NCI-H524 treated with DMSO at 0.1 percent for 48 hours (cell line): Measurements from ENCODE around the gene HSD17B3.
"Not testable (repeated sequence)": the region's sequence is repeated elsewhere in the genome, so short reads cannot be mapped to it uniquely, and the experiment has no call there.

Experiments used
- DNase-seq: peaks from one replicate; lab custom pipeline; 2025; lab: John Stamatoyannopoulos, UW

The HSD17B3 gene

DNA sequence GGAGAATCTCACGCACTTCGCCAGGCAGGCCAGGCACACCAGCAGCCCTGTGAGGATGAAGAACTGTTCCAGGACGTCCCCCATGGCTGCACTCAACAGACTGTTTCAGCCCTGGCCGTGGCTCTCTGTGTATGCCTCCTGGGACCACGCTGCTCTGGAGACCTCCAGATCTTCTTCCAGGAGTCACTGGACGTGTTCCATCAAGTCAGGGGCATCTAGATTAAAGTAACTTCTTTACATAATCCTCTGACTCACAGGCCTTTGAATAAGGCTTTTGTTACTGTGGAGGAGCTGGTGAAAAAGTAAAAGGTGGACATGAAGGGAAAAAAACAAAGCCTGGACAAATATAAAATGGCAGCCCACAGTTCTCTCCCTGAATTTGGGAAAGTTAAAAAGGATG lies at the start of gene HSD17B3:
Gene HSD17B3 (minus strand): TSS at position 156 of the 400 bp plus-strand sequence. CDS start 72 bp downstream, at position 84.
- DNase-seq, result no peak

DNA sequence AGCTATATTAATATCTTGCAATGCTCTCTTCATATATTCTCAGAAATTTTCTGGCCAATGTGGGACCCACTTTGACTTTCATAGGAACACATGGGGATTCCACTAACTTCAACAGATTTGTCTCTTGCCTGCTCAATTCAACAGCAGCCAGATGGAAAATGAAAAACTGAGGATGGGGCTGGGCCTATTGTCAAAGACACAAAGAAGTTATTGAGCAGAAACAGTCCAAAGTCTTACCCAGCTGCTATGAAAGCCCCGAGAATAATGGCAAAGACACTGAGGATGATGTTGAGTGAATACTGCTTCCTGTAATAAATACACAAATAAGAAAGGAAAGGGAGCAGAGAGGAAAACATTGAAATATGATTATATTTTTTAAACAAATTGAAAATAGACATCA lies 48.9 kb upstream of the HSD17B3 start:
- no peak for DNase-seq

DNA sequence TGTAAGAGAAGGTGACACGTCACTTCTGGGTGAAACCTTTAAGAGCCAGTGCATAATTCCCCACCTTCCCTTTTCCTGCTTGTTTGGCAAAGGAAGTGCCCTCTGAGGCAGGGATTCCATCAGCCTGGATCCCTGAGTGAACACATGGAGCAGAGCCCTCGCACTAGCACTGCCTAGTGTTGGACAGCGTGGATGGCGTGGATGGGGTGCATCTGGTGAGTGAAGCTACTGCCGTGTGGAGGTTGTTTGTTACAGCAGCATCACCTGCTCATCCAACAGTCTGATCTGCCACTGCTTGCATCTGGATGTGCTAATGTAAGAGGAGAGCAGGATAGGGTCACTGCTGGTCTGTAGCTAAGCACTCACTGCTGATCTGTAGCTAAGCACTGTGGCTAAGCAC lies 46.3 kb upstream of the HSD17B3 start:
- DNase-seq, result no peak

DNA sequence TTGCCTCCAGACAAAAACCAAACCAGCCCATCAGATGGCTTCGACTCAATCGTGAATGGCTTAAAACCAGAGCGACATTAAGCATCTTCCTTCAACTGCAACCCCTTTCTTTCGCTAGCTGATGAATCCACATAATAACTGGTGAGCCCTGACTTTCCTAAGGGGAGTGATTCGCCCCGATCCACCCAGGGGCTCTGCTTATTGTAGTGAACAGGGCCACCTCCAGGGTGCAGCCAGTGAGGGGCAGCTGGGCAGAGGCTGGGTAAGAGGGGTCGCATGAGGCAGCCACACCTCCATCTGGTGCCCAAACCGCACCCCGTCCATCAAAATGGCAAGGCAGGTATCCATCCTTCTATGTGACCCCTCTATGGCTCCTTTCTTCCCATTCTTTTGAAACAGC lies 43.6 kb upstream of the HSD17B3 start:
- no peak for DNase-seq

DNA sequence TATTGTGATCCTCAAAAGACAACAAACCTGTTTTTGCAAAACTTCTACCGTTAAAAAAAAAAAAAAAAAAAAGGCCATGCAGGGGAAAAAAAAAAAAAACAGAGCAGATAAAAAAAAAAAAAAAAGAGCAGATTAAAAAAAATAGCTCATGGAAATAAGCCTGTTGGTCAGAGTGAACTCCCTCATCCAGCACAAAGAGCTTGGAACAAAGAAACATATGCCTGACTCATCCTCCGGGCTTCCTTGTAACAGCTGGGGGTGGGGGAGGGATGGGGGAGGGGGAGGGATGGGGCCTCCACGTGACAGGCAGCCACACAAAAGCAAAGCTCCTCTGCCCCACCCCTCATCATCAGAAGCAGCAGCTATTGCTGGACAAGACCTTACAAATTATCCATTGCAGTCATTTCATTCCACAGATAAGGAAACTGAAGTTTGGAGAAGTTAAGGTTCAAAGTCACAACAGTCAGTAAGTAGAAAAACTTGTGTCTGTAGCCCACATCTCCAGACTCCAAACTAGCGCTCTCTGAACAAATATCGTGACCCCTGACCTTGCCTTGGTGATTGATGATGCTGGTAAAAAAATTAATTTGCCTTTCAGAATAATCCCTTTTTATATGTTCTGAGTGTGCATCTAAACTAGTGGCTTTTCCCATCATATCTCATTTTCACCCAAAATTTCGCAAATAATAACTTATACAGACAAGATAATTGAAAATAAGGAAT lies 42.6 kb upstream of the HSD17B3 start:
- DNase-seq, result no peak

DNA sequence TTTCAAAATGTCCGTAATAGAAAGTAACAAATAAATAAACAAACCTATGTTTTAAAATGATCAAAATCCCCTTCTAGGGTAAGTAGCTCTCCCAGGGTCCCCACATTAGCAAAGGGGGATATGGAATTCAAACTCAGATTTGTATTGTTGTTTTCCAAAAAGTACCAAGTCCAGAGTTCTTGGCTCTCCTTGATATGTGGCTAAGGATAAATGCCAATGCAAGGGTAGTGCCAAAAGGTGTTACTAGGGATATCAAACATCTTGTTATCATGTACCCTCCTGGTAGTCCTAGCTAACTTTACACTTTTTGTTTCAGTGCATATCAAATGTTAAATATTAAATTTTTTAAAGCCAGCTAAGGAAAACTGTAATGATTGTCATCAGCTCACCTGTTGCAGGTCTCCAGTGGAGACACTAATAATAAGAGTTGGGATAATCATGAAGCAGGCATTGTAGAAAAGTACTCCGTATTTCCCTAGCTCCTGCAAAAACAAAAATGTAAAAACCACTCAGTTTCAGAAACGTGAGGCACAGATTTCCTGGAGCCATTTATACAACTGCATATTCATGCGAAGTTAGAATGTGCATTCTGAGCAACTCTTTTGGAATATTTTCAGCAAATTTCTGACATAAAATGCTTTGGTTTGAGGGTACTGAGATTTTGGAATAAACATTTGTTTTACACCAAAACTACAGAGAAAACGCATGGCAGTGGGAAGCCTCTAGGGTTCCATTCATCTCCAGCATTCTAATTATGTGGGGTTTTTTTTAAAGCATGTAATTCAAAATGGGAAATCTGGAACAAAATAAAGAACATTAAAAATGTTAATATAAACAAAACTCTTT lies 41.8 kb upstream of the HSD17B3 start:
- DNase-seq, result no peak

DNA sequence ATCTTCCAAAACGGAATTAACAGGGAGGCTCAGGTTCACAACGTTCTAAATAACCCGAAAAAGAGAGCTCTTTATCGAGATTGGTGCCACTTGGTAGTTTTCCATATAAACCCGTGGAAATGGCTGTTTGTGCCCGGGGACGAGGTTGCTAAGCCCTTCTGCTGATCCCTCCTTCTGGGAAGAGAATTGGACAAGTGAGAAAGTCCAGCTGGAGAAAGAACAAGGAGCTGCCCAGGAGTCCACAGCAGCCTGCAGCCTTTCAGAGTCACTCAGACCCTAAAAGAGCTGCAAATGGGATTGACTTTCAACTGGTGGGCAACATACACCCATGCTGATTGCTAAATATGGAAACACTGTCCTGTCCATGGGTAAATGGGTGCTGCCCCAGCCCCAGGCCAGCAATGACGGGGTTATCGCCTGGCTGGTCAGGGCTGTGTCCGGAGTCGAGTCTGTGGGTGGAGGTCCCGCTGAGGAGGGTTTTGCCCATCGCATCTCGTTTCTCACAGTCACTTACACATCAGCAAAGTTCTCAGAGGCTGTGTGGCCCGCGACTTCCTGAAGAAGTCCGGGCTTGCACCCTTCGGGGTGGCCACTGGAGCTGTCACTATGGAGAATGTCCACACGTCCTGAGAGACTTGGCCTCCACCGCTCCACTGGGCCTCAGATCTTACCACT lies 40.7 kb upstream of the HSD17B3 start:
- DNase-seq, result no peak

DNA sequence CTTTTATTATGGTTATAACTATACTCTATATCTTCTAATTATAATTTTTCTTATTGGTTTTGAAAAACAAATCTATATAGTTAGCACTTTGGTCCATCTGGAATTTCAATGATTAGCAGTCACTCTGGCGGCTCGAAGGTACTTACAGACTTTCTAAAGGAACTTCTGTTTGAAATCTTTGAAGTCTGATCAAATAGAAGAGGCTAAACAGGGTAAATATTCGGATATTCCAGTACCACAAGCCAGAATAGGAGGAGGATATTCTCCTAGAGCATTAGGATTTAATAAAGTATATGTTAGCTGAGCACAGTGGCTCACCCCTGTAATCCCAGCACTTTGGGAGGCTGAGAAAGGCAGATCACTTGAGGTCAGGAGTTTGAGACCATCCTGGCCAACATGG lies 38.7 kb upstream of the HSD17B3 start:
- no peak for DNase-seq

DNA sequence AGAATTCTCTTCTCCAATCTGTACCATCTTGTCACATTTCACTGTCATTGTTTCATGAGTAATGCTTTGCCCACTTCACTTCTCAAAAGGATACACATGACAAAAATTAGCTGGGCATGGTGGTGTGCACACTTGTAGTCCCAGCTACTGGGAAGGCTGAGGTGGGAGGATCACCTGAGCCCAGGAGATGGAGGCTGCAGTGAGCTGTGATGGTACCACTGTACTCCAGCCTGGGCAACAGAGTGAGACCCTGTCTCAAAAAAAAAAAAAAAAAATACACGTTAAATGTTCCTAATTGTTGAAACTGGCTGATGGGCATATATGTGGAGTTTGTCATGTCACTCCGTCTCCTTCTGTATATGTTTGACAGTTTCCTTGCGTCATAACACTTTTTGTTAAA lies 36.3 kb upstream of the HSD17B3 start:
- DNase-seq, result no peak

DNA sequence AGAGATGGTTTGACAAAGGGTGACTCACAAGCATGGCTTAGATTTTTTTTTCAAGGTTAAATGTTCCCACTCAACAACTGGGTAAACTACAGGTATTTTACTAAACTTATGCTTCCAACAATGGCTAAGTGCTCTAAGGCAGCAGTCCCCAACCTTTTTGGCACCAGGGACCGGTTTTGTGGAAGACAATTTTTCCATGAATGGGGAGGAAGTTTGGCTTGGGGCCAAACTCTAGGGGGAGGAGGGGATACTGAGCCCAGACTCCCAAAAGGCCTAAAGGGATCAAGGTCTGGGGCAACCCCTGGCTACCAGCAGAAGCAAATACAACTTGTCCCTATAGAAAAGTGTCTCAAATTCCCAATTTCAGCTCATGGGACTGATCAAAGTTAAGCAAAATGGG lies 32.0 kb upstream of the HSD17B3 start:
- DNase-seq, result no peak

DNA sequence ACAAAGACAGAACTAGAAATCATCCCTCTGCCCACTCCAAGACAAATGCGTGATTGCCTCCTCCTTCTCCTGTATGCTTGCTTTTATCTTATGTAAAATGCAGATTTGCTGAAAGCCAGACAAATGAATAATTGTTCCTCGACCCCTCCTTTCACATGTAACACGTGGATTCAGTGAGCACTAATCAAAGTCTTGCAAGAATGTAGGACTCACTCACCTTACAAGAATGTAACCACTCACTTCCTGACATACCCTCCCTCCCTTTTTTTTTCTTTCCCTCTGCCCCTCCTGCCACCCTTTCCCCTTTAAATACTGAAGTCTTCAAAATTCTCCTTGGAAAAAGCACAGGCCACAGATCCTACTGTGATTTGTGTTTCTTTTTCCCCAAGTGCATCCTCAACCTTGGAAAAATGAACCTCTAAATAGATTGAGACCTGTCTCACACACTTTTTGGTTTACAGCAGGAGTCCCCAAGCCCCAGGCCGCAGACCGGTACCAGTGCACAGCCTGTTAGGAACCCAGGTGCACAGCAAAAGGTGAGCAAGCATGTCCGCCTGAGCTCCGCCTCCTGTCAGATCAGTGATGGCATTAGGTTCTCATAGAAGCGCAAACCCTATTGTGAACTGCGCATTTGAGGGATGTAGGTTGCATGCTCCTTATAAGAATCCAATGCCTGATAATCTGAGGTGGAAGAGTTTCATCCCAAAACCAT lies 29.4 kb upstream of the HSD17B3 start:
- no peak for DNase-seq

DNA sequence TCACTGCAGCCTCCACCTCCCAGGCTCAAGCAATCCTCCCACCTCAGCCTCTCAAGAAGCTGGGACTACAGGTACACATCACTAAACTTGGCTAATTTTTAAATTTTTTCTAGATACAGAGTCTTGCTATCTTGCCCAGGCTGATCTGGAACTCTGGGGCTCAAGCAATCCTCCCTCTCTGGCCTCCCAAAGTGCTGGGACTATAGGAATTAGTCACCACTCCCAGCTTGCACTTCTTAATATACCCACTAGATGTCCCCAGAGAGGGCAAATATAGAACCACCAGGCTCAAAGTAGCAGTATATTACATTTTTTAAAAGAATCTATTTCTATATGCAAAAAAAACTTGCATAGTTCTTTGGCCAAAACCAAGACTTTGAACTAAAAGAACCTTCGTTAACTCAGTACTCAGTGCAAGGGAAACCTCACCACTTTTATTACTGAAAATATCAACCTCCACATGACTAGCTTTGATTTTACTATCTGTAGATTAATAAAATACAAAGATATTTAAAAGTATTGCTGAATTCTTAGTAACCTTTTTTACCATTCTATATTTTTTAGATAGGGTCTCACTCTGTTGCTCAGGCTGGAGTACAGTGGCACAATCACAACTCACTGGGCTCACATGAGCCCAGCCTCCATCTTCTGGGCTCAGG lies 25.8 kb upstream of the HSD17B3 start:
- no peak for DNase-seq

DNA sequence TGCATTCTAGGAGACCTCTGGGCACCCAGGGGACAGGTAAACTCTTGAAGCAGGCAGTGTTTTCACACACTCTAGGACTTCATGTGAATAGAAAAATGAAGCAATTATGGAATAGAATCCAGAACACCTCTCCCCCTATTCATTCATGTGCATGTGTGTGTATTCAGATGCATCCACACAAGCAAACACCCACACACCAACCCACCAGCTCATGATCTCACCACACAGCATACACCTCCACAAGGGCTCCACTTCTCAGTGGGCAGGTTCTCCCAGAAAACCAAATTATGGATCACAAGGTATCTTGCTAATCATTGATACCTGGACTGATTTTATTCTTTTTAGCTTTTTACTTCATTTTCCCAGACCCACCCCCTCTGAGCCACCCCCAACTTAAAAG lies 21.2 kb upstream of the HSD17B3 start:
- DNase-seq, result no peak

DNA sequence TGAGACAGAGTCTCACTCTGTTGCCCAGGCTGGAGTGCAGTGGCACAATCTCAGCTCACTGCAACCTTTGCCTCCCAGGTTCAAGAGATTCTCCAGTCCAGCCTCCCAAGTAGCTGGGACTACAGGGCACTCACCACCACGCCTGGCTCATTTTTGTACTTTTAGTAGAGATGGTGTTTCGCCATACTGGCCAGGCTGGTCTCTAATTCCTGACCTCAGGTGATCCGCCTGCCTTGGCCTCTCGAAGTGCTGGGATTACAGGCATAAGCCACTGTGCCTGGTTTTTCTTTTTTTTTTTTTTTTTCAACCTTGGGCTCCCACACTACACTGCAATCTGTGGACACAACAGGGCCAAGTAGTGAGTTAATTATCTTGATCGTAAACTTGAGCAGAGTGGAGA lies 20.8 kb upstream of the HSD17B3 start:
- DNase-seq, result not testable (repeated sequence)

DNA sequence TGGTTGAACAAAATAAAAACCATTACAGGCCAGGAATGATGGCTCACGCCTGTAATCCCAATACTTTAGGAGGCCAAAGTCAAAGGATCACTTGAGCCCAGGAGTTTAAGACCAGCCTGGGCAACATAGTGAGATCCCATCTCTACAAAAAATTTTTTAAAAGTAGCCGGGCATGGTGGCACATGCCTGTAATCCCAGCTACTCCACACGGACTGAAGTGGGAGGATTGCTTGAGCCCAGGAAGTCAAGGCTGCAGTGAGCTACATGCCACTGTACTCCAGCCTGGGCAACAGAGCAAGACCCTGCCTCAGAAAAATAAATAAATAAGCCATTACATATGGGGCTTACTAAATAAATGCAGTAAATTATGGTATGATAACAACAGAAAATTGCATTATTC lies 20.2 kb upstream of the HSD17B3 start:
- not testable (repeated sequence) for DNase-seq

DNA sequence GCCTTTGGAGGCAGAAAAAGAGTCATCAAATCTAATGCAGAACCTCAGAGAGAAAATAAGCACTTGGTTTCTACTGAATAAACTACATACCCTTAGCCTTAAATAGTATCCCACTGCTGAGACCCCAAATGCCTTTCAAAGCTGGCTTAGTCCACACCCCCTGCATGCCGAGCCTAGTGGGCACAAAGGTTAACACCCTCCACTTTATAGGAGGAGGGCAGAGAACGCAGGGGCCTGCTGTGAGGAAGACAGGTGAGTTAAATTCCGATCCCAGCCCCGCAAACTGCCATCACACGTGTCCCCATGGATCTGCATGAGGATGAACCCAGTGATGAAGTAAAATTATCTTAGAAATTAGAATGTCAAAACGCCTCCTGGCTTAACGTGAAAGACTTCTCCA lies 19.5 kb upstream of the HSD17B3 start:
- no peak for DNase-seq

DNA sequence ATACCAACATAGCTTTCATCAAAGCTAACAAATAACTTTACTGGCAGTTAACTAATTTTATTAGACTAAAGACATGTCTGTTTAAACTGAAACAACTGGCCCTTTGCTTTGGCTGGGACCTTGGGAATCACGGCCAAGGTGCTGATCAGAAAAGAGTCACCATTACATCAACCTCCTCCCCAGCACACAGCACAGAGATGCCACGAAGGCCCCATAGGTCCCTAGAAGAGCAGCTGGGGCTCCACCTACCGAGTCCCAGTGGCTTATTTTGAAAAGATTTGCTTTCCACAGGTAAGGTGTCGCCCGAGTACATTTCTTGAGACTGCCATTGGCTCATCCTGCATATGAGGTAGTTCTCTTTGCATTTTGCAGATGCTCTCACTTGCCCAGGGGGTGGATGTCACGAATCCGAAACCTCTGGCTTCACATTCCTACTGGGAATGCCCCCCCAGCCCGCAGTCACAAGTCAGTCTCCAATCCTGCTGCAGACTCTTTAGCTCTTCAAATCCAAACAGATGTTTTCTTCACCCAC lies 18.8 kb upstream of the HSD17B3 start:
- no peak for DNase-seq

DNA sequence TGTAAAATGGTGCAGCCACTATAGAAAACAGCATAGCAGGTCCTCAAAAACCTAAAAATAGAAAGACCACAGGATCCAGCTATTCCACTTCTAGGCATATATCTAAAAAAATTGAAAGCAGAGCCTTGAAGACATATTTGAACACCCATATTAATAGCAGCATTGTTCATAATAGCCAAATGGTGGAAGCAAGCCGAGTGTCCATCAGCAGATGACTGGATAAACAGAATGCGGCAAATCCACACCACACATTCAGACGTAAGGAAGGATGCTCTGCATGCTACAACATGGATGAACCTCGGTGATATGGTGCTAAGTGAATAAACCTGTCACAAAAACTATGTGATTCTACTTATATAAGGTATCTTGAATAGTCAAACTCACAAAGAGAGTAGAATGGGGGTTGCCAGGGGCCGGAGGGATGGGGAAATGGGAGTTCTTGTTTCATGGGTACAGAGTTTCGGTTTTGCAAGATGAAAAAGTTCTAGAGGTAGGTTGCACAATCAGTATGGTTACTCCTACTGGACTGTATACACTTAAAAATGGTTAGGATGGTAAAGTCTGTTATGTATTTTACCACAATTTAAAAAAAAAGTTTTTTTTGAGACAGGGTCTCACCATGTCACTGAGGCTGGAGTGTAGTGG lies 17.1 kb upstream of the HSD17B3 start:
- DNase-seq, result no peak

DNA sequence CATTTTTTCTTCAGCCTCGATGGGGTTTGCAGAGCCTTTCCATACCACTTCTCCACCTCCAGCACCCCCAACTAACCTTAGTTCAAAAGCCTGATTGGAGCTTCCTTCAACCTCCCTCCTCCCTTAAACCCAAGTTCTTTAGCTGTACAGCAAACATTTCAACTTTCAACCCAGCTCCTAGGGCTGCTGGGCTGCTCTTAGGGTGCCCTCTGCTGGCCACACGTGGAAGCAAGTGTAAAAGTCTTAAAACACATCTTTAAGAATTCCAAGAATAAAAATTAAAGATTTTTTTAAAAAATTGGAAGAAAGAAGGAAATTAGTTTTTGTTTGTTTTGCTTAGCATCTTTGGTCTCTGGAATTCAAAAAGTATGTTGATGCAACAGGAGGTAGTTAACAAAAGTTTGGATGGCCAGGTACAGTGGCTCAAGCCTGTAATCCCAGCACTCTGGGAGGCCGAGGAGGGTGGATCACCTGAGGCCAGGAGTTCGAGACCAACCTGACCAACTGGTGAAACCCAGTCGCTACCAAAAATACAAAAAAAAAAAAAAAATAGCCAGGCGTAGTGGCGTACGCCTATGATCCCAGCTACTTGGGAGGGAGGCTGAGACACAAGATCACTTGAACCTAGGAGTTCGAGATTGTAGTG lies 15.5 kb upstream of the HSD17B3 start:
- DNase-seq, result no peak

DNA sequence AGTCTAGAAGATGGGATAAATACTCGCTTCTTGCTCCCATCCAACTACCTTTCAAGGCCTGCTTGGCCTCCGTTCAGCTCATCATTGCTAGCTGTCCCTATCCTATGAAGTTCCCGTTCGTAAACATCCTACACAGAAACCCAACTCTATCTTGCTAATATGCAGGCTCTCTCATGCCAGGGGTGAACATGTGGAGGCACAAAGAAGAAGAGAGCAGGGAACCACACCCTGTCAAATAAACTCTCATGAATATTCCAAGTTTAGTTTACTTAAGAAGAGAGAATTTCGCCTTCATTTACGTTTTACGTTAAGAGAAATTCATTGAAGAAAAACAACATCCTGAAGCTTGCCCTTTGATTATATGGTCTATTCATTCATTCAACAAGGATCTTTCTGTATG lies 7.9 kb upstream of the HSD17B3 start:
- DNase-seq, result no peak
